Stimulated activated CD4-positive, alpha-beta T cell treated with anti-CD3 and anti-CD28 coated beads, Interleukin-12 subunit alpha, Interleukin-12 subunit beta, amount 100 ng/mL, for 4 hours (primary cell): ENCODE measurements around the gene GNAI1.

Experiments
- DNase-seq: peaks from one replicate; pipeline ENCODE4 v3.0.0-alpha.2; 2020

The GNAI1 gene

DNA sequence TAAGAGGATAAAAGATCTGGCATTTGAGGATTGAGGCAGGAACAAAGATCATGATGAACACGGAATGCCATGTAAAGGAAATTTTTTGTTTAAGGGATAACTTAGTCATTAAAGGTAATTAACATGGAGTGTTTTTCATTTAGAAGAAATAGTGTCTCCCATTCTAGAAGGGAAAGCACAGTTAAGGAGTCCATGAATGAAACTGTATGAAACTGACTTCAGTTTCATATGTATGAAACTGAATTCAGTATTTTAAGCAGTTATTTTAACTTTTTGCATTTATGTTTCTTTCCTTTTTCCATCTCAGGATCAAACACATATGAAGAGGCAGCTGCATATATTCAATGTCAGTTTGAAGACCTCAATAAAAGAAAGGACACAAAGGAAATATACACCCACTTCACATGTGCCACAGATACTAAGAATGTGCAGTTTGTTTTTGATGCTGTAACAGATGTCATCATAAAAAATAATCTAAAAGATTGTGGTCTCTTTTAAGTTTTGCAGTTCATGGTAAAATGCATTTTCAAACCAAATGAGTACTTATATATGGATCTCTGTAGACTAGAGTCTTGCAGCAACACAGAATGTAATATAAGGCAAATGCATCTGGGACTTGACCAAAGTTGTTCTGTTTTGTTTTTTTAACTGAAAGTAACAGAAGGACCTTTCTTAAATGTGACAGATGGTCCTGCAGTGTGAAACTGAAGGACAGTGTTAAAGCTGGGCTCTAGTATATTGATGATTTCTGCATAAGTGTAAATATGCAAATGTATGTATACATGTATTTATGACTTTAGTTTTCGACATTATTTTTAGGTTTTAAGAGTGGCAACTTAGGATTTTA, 82.6 kb downstream of the GNAI1 start:
- DNase-seq = no peak

GRCh38 chr7:80218723-80219122, 84.1 kb downstream of the GNAI1 start:
- DNase-seq = no peak

DNA sequence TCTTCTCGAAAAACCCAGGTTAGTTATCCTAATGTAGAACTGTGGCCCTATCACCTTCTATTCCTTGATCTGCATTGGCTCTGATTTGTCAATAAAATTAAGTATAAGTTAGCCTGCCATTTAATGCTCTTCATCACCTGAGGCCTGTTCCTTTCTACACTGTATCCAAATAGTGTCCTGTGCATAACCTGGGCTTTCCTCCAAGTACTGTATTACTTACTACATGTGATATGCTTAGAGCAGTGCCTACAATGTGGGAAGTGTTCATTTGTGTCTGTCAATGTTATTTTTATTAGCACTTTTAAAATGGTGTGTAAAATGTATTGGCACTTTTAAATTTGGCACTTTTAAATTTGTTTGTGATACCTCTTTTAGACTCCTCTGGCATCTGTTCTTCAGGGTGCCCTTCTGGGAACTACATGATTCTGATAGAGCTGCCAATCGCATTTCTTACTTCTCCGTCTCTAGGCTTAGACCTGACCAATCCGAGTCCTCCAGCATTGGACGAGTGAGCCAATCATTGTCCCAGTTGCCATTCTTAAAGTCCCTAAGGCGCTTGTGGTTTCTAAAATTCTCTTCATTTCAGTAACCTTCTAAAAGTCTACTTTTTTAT, 85.5 kb downstream of the GNAI1 start:
- DNase-seq = no peak

GRCh38 chr7:80224415-80224814, 89.8 kb downstream of the GNAI1 start:
- DNase-seq = no peak

DNA sequence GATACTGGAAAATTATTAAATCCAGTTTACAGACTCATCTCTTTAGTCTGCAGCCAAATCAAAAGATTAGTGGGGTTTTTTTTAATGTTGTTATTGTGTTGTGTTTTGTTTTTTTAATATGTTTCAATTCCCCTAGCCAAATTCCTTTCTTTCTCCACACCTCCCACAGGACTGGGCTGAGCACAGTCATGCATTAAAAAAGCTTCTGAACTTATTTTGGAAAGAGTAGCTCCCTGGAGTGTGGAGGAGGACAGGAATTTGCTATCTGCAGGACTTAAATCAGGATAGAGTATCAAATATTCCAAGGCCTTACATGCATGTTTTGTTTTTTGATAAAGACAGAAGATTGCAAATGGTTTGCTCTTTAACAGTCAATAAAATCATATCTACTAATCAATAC, 90.7 kb downstream of the GNAI1 start:
- no peak for DNase-seq

- no peak for DNase-seq
These were observed 92.0 kb downstream of the GNAI1 start for GRCh38 chr7:80226629-80227028.

DNA sequence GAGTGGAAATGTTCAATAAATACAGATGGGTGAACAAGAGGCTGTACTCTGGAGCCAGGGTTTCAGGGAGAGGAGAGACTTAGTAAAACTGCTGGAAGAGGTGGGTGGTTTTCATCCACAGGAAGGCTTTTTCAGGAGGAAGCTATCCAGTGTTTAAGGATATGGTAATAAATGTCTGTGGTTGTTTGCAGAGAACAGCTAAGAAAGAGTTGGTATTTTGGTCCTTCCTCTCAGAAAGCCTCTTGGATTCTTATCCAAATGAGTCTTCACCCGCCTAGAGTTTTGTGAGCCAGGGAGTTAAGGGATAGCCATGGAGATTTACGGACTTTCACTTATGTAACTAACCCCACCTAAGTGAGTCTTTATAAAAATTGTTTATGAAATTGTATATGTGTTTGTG, 95.7 kb downstream of the GNAI1 start:
- no peak for DNase-seq

DNA sequence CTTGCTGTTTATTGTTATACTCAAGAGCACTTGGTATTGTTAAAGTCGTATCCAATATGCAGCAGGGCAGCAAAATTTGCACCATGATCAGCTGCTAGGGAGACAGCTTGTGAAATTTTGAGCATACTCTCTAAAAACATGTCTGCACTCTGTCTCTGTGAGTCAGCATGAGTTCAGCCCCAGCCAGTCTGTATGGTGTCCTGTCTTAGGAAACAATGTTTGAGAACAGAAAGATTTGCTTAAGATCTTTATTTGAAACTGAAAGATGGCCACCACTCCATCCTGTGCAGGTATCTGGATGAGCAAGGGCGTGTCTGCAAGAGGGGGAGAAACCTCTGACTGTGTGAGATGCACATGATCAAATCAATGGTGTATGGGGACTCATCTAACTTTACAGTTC, 97.1 kb downstream of the GNAI1 start:
- no peak for DNase-seq

- no peak for DNase-seq
These were observed 98.5 kb downstream of the GNAI1 start for GRCh38 chr7:80232979-80233724.

DNA sequence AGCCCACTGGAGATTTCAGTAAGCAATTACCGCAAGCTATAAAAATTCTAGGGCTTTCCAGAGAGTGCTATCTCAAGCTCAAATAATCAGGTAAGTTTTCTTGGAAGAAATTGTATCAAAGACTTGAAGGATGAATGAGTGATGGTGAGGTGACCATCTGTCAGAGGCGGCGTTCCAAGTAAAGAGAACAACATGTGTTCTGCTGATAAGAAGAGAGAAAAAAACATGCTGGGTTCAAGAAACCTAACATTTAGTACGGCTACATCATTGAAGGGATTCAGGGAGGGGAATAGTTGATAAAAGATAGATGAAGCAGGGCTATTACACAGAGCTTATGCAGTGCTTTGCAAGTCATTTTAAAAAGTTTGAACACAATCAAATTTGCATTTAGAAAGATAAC, 100.7 kb downstream of the GNAI1 start:
- no peak for DNase-seq

- no peak for DNase-seq
These were observed 102.0 kb downstream of the GNAI1 start for GRCh38 chr7:80236681-80237080.

GRCh38 chr7:80240265-80241025, 105.8 kb downstream of the GNAI1 start:
- DNase-seq = no peak

GRCh38 chr7:80241671-80242070, 107.0 kb downstream of the GNAI1 start:
- no peak for DNase-seq

DNA sequence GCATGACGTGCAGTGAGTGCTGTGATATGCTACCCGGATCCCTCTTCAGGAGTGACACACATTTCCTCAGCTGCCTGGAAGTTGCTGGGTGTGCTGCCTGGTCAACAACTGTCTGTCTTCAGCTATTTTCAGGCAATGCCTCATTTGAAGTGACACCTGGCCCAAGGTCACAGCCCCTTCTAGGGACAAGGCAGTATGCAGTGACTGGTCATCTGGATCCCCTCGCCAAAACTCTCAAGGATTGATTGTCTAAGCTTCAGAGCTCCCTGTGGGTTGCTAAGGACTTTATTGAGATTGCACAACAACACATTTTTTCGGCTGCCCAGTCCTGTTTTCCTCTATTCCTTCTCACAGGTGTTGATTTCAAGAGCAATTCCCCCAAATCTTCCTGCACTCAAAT, 108.8 kb downstream of the GNAI1 start:
- no peak for DNase-seq

DNA sequence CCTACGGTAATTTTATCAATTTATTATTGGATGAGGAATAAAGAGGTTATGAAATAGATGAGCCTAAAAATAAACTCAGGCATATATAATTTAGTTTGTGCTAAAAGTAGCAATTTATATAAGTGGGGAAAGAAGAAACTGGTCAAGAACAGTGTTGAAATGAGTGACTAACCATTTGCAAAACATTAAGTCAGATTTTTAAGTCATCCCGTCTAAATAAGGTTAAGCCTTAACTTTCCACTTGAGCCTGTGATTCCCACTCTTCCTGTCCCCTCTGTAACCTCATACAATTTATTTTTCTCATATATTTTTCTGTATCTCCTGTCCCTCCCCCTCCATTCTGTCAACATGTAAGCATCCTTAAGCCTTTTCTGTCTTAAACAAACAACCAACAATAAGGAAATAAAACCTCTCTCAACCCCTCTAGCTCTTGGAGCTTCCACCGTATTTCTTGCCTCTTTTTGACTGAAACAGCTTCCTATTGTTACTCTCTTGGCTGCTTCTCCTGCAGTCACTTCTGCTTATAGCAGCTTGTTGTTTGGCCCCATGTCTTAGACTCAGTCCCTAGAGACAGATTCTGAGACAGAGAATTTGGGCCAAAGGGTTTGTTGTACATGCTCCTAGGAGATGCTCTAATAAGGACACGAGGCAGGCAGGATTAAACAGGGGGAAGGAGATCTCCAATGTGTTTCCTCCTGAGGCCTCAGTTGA, 109.7 kb downstream of the GNAI1 start:
- DNase-seq = no peak

GRCh38 chr7:80247144-80247543, 112.5 kb downstream of the GNAI1 start:
- DNase-seq = no peak

DNA sequence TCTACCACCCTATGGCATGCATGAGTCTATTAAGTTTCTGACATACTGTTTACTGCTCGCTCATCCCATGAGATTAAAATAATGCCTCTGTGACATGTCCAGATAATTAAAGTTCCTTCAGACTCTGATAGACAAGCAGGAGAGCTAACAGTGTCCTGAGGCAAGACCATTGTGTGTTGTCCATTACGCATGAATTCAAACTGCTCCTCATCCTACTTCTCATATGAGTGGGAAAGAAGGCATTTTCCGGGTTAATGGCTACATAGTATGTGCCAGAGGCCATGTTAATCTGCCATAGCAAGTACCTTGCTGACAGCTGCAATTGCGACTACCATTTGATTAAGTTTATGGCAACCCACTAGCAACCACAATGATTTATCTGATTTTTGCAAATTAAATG, 113.3 kb downstream of the GNAI1 start:
- DNase-seq = no peak

DNA sequence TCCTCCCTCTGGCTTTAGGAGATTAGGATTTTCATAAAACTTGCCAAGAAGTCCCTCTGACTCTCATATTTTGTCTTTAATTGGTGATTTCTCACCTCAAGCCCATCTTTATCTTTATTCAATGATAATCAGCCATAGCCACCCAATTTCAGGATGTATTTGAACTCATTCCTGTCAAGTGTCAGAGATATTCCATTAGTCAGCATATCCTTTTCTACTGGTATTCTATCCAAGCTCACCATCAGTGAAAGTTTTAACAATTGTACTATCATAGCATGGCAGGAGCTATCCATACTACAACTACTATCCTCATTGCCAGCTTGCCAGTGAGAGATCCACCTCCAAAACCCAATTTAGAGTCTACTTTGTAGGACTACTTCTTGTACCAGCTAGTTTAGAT, 114.6 kb downstream of the GNAI1 start:
- no peak for DNase-seq

- no peak for DNase-seq
These were observed 115.1 kb downstream of the GNAI1 start for GRCh38 chr7:80249619-80250295.

DNA sequence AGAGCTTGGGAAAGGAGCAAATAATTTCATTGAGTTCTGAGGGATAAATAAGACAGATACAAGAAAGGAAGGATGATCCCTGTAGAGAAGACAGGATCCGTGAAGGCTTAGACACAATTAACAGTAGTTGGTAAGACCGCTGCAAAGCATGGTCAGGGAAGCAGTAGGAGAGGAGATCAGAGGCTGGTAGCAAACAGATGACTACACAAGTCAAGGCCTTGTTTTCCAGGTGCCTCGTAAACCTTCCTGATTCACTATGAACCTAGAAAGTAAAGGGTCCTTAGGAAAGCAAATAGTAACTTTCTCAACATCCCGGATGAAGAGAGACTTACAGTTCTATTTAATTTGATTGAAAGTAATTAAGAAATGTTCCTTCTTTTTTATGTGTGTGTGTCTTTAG, 118.6 kb downstream of the GNAI1 start:
- DNase-seq = no peak

DNA sequence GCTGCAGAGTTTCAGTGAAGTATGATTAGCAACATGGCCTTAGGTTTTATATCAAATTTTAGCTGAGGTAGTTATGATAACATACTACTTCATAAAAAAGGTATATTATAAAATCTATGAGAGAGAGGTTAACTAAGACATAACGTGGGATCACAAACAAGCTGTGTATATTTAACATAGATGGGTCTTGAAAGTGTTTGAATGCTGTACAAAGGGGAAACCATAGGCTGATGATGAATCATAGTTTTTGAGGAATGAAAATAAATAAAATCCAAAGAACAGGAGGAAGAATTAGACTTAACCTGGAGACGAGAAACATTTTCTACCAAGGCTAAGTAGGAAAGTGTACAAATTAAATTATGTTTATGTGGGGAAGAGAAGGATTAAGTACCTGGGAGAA, 119.0 kb downstream of the GNAI1 start:
- DNase-seq = no peak

GRCh38 chr7:80255656-80256055, 121.0 kb downstream of the GNAI1 start:
- no peak for DNase-seq
